Fibroblast of lung (primary cell): ENCODE data around the gene NXPE3.

Experiments used
- EZH2 ChIP-seq: IDR thresholded peaks from 2 replicates; pipeline ENCODE4 v1.5.1; 2012; ENCODE audit warnings: low read length, control low read depth, mild to moderate bottlenecking; ENCODE audit errors: missing control alignments
- TF ChIP-seq, protein P1 (sequence below), 2 donors: IDR thresholded peaks in 1 of 2; conservative IDR thresholded peaks in 1 of 2; 1 replicate in 1 of 2; 2 replicates in 1 of 2; pipeline ENCODE4 v1.5.1; 2011 to 2012; ENCODE audit warnings: low read length in 2 of 2, control low read depth in 1 of 2, inconsistent platforms in 1 of 2, low read depth in 1 of 2, mild to moderate bottlenecking in 1 of 2

- TF ChIP-seq, protein P1, sequence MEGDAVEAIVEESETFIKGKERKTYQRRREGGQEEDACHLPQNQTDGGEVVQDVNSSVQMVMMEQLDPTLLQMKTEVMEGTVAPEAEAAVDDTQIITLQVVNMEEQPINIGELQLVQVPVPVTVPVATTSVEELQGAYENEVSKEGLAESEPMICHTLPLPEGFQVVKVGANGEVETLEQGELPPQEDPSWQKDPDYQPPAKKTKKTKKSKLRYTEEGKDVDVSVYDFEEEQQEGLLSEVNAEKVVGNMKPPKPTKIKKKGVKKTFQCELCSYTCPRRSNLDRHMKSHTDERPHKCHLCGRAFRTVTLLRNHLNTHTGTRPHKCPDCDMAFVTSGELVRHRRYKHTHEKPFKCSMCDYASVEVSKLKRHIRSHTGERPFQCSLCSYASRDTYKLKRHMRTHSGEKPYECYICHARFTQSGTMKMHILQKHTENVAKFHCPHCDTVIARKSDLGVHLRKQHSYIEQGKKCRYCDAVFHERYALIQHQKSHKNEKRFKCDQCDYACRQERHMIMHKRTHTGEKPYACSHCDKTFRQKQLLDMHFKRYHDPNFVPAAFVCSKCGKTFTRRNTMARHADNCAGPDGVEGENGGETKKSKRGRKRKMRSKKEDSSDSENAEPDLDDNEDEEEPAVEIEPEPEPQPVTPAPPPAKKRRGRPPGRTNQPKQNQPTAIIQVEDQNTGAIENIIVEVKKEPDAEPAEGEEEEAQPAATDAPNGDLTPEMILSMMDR (conservative IDR thresholded peaks at IDR 0.05 in 1 of 2, IDR thresholded peaks at IDR 0.05 in 1 of 2; ENCODE audit: low read depth in 1 of 2, low read length in 2 of 2) = no peak
- no peak for TF ChIP-seq EZH2
These were observed 48.2 kb upstream of the NXPE3 start for GRCh38 chr3:101730839-101731238.
